Glutamatergic neuron (in vitro differentiated cells): Measurements from ENCODE around the gene IFNAR1. TPM values are rescaled to one million over a fixed set of nuclear protein-coding genes. Genes with fewer than 3 reads are reported as not detected.

Experiments used
- DNase-seq: peaks from one replicate; pipeline ENCODE4 v3.0.0; 2022
- H3K27ac Mint-ChIP-seq: one replicate; pipeline ENCODE4 v1.8.0; 2020; ENCODE audit warnings: mild to moderate bottlenecking, mixed read lengths, inconsistent platforms; ENCODE audit not compliant: unreplicated experiment
- H3K27me3 Mint-ChIP-seq: one replicate; pipeline ENCODE4 v1.8.0; 2020; ENCODE audit warnings: mild to moderate bottlenecking, moderate library complexity, mixed read lengths, inconsistent platforms; ENCODE audit not compliant: unreplicated experiment
- H3K36me3 Mint-ChIP-seq: one replicate; pipeline ENCODE4 v1.8.0; 2020; ENCODE audit warnings: mild to moderate bottlenecking, mixed read lengths, inconsistent platforms; ENCODE audit not compliant: unreplicated experiment
- H3K4me1 Mint-ChIP-seq: one replicate; pipeline ENCODE4 v1.8.0; 2020; ENCODE audit warnings: mild to moderate bottlenecking, low read depth, mixed read lengths, inconsistent platforms; ENCODE audit not compliant: unreplicated experiment
- H3K4me3 Mint-ChIP-seq: one replicate; pipeline ENCODE4 v1.8.0; 2020; ENCODE audit warnings: mild to moderate bottlenecking, mixed read lengths, inconsistent platforms; ENCODE audit not compliant: unreplicated experiment
- H3K9me3 Mint-ChIP-seq: one replicate; pipeline ENCODE4 v1.8.0; 2020; ENCODE audit warnings: mild to moderate bottlenecking, moderate library complexity, mixed read lengths, inconsistent platforms; ENCODE audit not compliant: unreplicated experiment
- CTCF ChIP-seq: fragments of 200-600 bp; sonication (generic); IDR thresholded peaks from one replicate; pipeline ENCODE4 v1.5.0; 2021; ENCODE audit not compliant: partially characterized antibody, unreplicated experiment
- total RNA-seq: library from RNA; stranded (reverse); fragmentation: NEBNext Ultra II Directional; extraction: Animal tissue kit (Norgen Biotek cat#: 25700); gene quantifications from one replicate; pipeline ENCODE4 v1.2.1, GENCODE V29; 2021; ENCODE audit not compliant: unreplicated experiment

IFNAR1 gene
- total RNA-seq, 1 donor from 2014 or later = 17.7 TPM

- Mint-ChIP-seq H3K4me3 (no peak overlapping the region), H3K27me3 (peaks cover 2% of the 10 kb centered on the region), H3K4me1 (no peaks in the 10 kb centered on the region), H3K36me3 (no peaks in the 10 kb centered on the region), H3K9me3 (peaks cover 4% of the 10 kb centered on the region), H3K27ac (no peak overlapping the region)
- no peak for TF ChIP-seq CTCF
- DNase-seq = no peak
Measured at GRCh38 chr21:33396436-33396835, 71.7 kb downstream of the IFNAR1 start.

- peaks cover 2% of the 10 kb centered on the region for H3K27me3 Mint-ChIP-seq
- no peaks in the 10 kb centered on the region for H3K4me1 Mint-ChIP-seq
- H3K27ac Mint-ChIP-seq = no peak overlapping the region
Measured at GRCh38 chr21:33396951-33397350, 72.2 kb downstream of the IFNAR1 start.

GRCh38 chr21:33397717-33398116, 72.9 kb downstream of the IFNAR1 start:
- Mint-ChIP-seq H3K4me3 (no peak overlapping the region), H3K4me1 (no peaks in the 10 kb centered on the region), H3K27ac (no peak overlapping the region)

More at GRCh38 chr21:33396951-33397350, 72.2 kb downstream of the IFNAR1 start:
- H3K9me3 Mint-ChIP-seq = peaks cover 7% of the 10 kb centered on the region
- H3K4me3 Mint-ChIP-seq = no peak overlapping the region
- no peak for DNase-seq
- H3K36me3 Mint-ChIP-seq = no peaks in the 10 kb centered on the region
- no peak for TF ChIP-seq CTCF

GRCh38 chr21:33398361-33398760, 73.6 kb downstream of the IFNAR1 start:
- no peak for TF ChIP-seq CTCF
- H3K4me1 Mint-ChIP-seq = no peaks in the 10 kb centered on the region
- peaks cover 7% of the 10 kb centered on the region for H3K9me3 Mint-ChIP-seq
- H3K4me3 Mint-ChIP-seq = no peak overlapping the region
- H3K27ac Mint-ChIP-seq = no peak overlapping the region
- H3K36me3 Mint-ChIP-seq = no peaks in the 10 kb centered on the region
- DNase-seq = no peak
- H3K27me3 Mint-ChIP-seq = peaks cover 2% of the 10 kb centered on the region

More at GRCh38 chr21:33397717-33398116, 72.9 kb downstream of the IFNAR1 start:
- H3K9me3 Mint-ChIP-seq = peaks cover 7% of the 10 kb centered on the region
- H3K36me3 Mint-ChIP-seq = no peaks in the 10 kb centered on the region
- H3K27me3 Mint-ChIP-seq = peaks cover 2% of the 10 kb centered on the region
- no peak for TF ChIP-seq CTCF
- no peak for DNase-seq

GRCh38 chr21:33401630-33401992, 76.8 kb downstream of the IFNAR1 start:
- no peak for DNase-seq
- Mint-ChIP-seq H3K27me3 (peaks cover 2% of the 10 kb centered on the region), H3K27ac (no peak overlapping the region), H3K9me3 (peaks cover 11% of the 10 kb centered on the region), H3K4me3 (no peak overlapping the region), H3K4me1 (peaks cover 2% of the 10 kb centered on the region), H3K36me3 (no peaks in the 10 kb centered on the region)
- TF ChIP-seq CTCF = no peak
